ENCODE results near the gene KCNK10. TPM values are rescaled to one million over a fixed set of nuclear protein-coding genes. Genes with fewer than 3 reads are reported as not detected.

Gene KCNK10
- total and polyA plus RNA-seq, 7 donors: under 0.01 to 0.60 (median 0.28) TPM; not detected in 1

- Histone ChIP-seq H3K4me3 (no peak overlapping the region), H3K36me3 (no peaks in the 10 kb centered on the region), H3K27ac (no peak overlapping the region), H3K27me3 (no peaks in the 10 kb centered on the region), H3K9me3 (no peaks in the 10 kb centered on the region), H3K4me1 (no peaks in the 10 kb centered on the region)
- DNase-seq: no peak
- TF ChIP-seq POLR2A (IDR thresholded peaks at IDR 0.05): no peak
- no peak for TF ChIP-seq CTCF (IDR thresholded peaks at IDR 0.05)
- TF ChIP-seq EP300 (IDR thresholded peaks at IDR 0.05): no peak
- TF ChIP-seq POLR2AphosphoS5 (IDR thresholded peaks at IDR 0.05): no peak
- intact Hi-C loops (cut with DNase I): no loop called here
- WGBS, 2 donors: 53 to 56% methylated on average over 5 of the region's 5 CpGs
These were observed 142.0 kb downstream of the KCNK10 start for GRCh38 chr14:88181072-88181471.

GRCh38 chr14:88179716-88180115 is 143.4 kb downstream of the KCNK10 start:
- no peak overlapping the region for H3K4me3 ChIP-seq
- H3K36me3 ChIP-seq: no peaks in the 10 kb centered on the region
- intact Hi-C loops (cut with DNase I): no loop called here
- TF ChIP-seq CTCF (IDR thresholded peaks at IDR 0.05) (no peak), POLR2A (IDR thresholded peaks at IDR 0.05) (no peak), EP300 (IDR thresholded peaks at IDR 0.05) (no peak), POLR2AphosphoS5 (IDR thresholded peaks at IDR 0.05) (no peak)
- DNase-seq: no peak
- no peaks in the 10 kb centered on the region for H3K9me3 ChIP-seq
- no peaks in the 10 kb centered on the region for H3K27me3 ChIP-seq
- no peaks in the 10 kb centered on the region for H3K4me1 ChIP-seq
- H3K27ac ChIP-seq: no peak overlapping the region
- 88 to 92% methylated on average over 6 of the region's 6 CpGs for WGBS, 2 donors

GRCh38 chr14:88170333-88170732 is 152.7 kb downstream of the KCNK10 start:
- no peak for TF ChIP-seq CTCF (IDR thresholded peaks at IDR 0.05)
- no peak for TF ChIP-seq EP300 (IDR thresholded peaks at IDR 0.05)
- no peak for TF ChIP-seq POLR2A (IDR thresholded peaks at IDR 0.05)
- TF ChIP-seq POLR2AphosphoS5 (IDR thresholded peaks at IDR 0.05): no peak
- intact Hi-C loops (cut with DNase I): no loop called here
- H3K36me3 ChIP-seq: no peaks in the 10 kb centered on the region
- H3K27ac ChIP-seq: no peak overlapping the region
- H3K4me3 ChIP-seq: no peak overlapping the region
- H3K9me3 ChIP-seq: no peaks in the 10 kb centered on the region
- no peaks in the 10 kb centered on the region for H3K4me1 ChIP-seq
- DNase-seq: no peak
- no peaks in the 10 kb centered on the region for H3K27me3 ChIP-seq

GRCh38 chr14:88168498-88169165 is 154.4 kb downstream of the KCNK10 start:
- Histone ChIP-seq H3K27me3 (no peaks in the 10 kb centered on the region), H3K4me1 (no peaks in the 10 kb centered on the region), H3K36me3 (no peaks in the 10 kb centered on the region), H3K4me3 (no peak overlapping the region), H3K9me3 (no peaks in the 10 kb centered on the region), H3K27ac (no peak overlapping the region)
- WGBS, 2 donors: 61 to 67% methylated on average over 3 of the region's 3 CpGs
- intact Hi-C loops (cut with DNase I): loop anchor here (5.0 kb wide), 1 partner anchor 156 kb away; no protein-coding TSS in a partner anchor
- TF ChIP-seq POLR2AphosphoS5 (IDR thresholded peaks at IDR 0.05): no peak
- TF ChIP-seq POLR2A (IDR thresholded peaks at IDR 0.05): no peak
- TF ChIP-seq CTCF (IDR thresholded peaks at IDR 0.05): peak in 3 of 4 experiments; percentile 18 to 45 (median 19)
- DNase-seq: no peak

- H3K4me3 ChIP-seq: no peak overlapping the region
- no peaks in the 10 kb centered on the region for H3K36me3 ChIP-seq
- H3K9me3 ChIP-seq: no peaks in the 10 kb centered on the region
- TF ChIP-seq POLR2A (IDR thresholded peaks at IDR 0.05): no peak
- TF ChIP-seq EP300 (IDR thresholded peaks at IDR 0.05): no peak
- no peak for TF ChIP-seq POLR2AphosphoS5 (IDR thresholded peaks at IDR 0.05)
- no peak for TF ChIP-seq CTCF (IDR thresholded peaks at IDR 0.05)
- 90 to 92% methylated on average over 7 of the region's 7 CpGs for WGBS, 2 donors
- DNase-seq: no peak
- H3K27ac ChIP-seq: no peak overlapping the region
- no peaks in the 10 kb centered on the region for H3K4me1 ChIP-seq
- intact Hi-C loops (cut with DNase I): loop anchor here (5.0 kb wide), 1 partner anchor 156 kb away; no protein-coding TSS in a partner anchor
- H3K27me3 ChIP-seq: no peaks in the 10 kb centered on the region
These were observed 155.0 kb downstream of the KCNK10 start for GRCh38 chr14:88168025-88168424.

All from sigmoid colon (tissue), 7 donors.